Kidney (tissue), 14 donors: ENCODE measurements around the gene DUSP6. TPM values are rescaled to one million over a fixed set of nuclear protein-coding genes. Genes with fewer than 3 reads are reported as not detected.

Experiments used
- DNase-seq, 5 donors: peaks; one replicate each; pipeline ENCODE4 v3.0.0-alpha.2; 2013 to 2020
- FAIRE-seq: peaks from 2 replicates; lab custom pipeline; 2012; peaks lifted over from hg19 to GRCh38; lab: Jason Lieb, UNC
- H3K27ac ChIP-seq, 2 donors: one replicate each; pipeline ENCODE4 v1.7.0; 2013; ENCODE audit warnings: low read depth in 2 of 2, low read length in 2 of 2, inconsistent platforms in 1 of 2
- H3K27me3 ChIP-seq: one replicate; pipeline ENCODE4 v1.7.1; 2013; ENCODE audit warnings: low read length, inconsistent platforms; ENCODE audit not compliant: control insufficient read depth, insufficient read depth
- H3K36me3 ChIP-seq, 3 donors: one replicate each; pipeline versions ENCODE4 v1.7.0 to v1.7.1; 2013; ENCODE audit warnings: low read length in 3 of 3, control low read depth in 1 of 3, inconsistent platforms in 1 of 3; ENCODE audit not compliant: insufficient read depth in 3 of 3, control insufficient read depth in 2 of 3
- H3K4me1 ChIP-seq, 3 donors: one replicate each; pipeline versions ENCODE4 v1.7.0 to v1.7.1; 2013; ENCODE audit warnings: low read length in 3 of 3, inconsistent platforms in 1 of 3, low read depth in 1 of 3; ENCODE audit not compliant: control insufficient read depth in 2 of 3, insufficient read depth in 2 of 3
- H3K4me3 ChIP-seq, 3 donors: one replicate each; pipeline versions ENCODE4 v1.7.0 to v1.8.1; 2013; ENCODE audit warnings: low read length in 3 of 3, control low read depth in 1 of 3, inconsistent platforms in 1 of 3
- H3K9ac ChIP-seq, 3 donors: one replicate each; pipeline versions ENCODE4 v1.7.0 to v1.7.1; 2013; ENCODE audit warnings: low read length in 3 of 3, control low read depth in 1 of 3, inconsistent platforms in 1 of 3
- H3K9me3 ChIP-seq, 3 donors: one replicate each; pipeline versions ENCODE4 v1.7.0 to v1.7.1; 2013; ENCODE audit warnings: low read length in 3 of 3, control low read depth in 1 of 3, inconsistent platforms in 1 of 3; ENCODE audit not compliant: control insufficient read depth in 2 of 3, insufficient read depth in 1 of 3
- CTCF ChIP-seq: IDR thresholded peaks from 3 replicates; pipeline ENCODE4 v1.5.1; 2012; ENCODE audit warnings: mild to moderate bottlenecking, moderate library complexity, borderline replicate concordance; ENCODE audit not compliant: insufficient read depth; ENCODE audit errors: extremely low read depth
- intact Hi-C: fragments of 100-400 bp; cut with DNase I; formaldehyde crosslinking; loops from one replicate; pipeline ENCODE4 v1.11.1; 2022
- polyA plus RNA-seq: library from polyadenylated mRNA; stranded (reverse); fragments of 350-450 nt; fragmentation: Illumina TruSeq; extraction: RNeasy Lipid Tissue Mini Kit (QIAGEN cat#74804); gene quantifications from one replicate; pipeline ENCODE4 v1.2.3, GENCODE V29; 2014; ENCODE audit warnings: low read depth, low replicate concordance; ENCODE audit not compliant: insufficient read depth
- total RNA-seq: library from RNA; stranded (reverse); fragmentation: NEBNext Ultra II Directional; extraction: Animal tissue kit (Norgen Biotek cat#: 25700); gene quantifications from one replicate; pipeline ENCODE4 v1.2.1, GENCODE V29; 2021
- donor health status: control.
- donor health status: control.
- donor health status: control.
- donor health status: control.
- donor health status: control.
- donor health status: DM: yes; HTN: yes; CAD: no.
- donor health status: Normal renal cell carcinoma (clear cell type).

Gene DUSP6
- total and polyA plus RNA-seq, 2 donors from 2014 or later: 35.3 to 91.8 TPM

DNA sequence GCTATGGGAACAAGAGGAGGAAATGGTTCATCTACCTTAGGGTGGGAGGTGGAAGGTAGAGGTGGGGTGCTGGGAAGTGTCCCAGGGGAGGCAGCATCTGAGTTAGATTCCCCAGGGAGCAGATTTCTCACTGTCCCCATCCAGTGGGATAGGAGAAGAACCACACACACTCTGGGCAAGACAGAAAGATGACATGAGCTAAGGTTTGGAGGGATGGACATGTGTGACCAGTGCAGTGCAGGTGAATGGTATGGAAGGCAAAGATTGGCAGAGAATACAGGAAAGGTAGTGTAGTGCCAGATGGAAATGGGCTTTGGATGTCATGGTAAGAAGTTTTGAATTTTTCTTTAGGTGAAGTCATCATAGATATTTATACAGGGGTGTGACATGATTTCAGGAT lies 11.3 kb upstream of the DUSP6 start:
- Histone ChIP-seq H3K4me3 (no peak overlapping the region), H3K9me3 (no peaks in the 10 kb centered on the region), H3K4me1 (peaks cover 0 to 11% (median 6%) of the 10 kb centered on the region in 3 donors), H3K27me3 (no peaks in the 10 kb centered on the region), H3K27ac (peak overlapping the region in 1 of 2 donors; percentile 10), H3K36me3 (no peaks in the 10 kb centered on the region), H3K9ac (no peak overlapping the region)
- no peak for DNase-seq
- intact Hi-C loops: no loop called here
- TF ChIP-seq CTCF: no peak
- FAIRE-seq: no peak

GRCh38 chr12:89363084-89363483 lies 10.8 kb upstream of the DUSP6 start:
- Histone ChIP-seq H3K36me3 (no peaks in the 10 kb centered on the region), H3K27ac (peak overlapping the region; percentile 10 to 54), H3K27me3 (no peaks in the 10 kb centered on the region), H3K9ac (no peak overlapping the region), H3K9me3 (no peaks in the 10 kb centered on the region), H3K4me1 (peaks cover 0 to 7% (median 2%) of the 10 kb centered on the region in 3 donors), H3K4me3 (no peak overlapping the region)
- intact Hi-C loops: no loop called here
- TF ChIP-seq CTCF: no peak
- DNase-seq: no peak
- no peak for FAIRE-seq

DNA sequence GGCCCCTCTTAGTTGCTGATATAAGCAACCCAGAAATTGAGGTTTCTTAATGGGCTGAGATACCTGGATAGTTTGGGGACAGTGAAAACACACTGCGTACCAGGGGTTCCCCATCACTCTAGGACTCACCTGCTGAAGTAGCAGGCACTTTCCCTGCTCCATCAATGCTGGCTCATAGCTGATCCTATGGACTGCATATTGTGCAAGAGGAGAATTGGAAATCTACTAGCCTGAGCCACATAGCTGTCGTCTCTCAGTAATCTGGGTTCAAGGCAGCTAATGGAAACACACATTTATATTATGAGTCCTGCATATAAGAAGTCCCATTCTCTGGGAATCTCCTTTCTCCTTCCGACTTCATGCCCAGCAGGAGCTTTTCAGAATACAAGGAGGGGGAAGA lies 7.3 kb upstream of the DUSP6 start:
- DNase-seq: no peak
- Histone ChIP-seq H3K27me3 (no peaks in the 10 kb centered on the region), H3K4me1 (peaks cover 0 to 18% (median 11%) of the 10 kb centered on the region in 3 donors), H3K27ac (no peak overlapping the region), H3K9me3 (no peaks in the 10 kb centered on the region), H3K36me3 (no peaks in the 10 kb centered on the region), H3K4me3 (no peak overlapping the region), H3K9ac (no peak overlapping the region)
- FAIRE-seq: no peak
- intact Hi-C loops: no loop called here
- no peak for TF ChIP-seq CTCF

- no peaks in the 10 kb centered on the region for H3K36me3 ChIP-seq
- intact Hi-C loops: no loop called here
- H3K27me3 ChIP-seq: no peaks in the 10 kb centered on the region
- no peaks in the 10 kb centered on the region for H3K9me3 ChIP-seq
- no peak for FAIRE-seq
- no peak overlapping the region for H3K4me3 ChIP-seq
- no peak overlapping the region for H3K27ac ChIP-seq
- no peak for DNase-seq
- no peak for TF ChIP-seq CTCF
- H3K4me1 ChIP-seq: peaks cover 0 to 18% (median 11%) of the 10 kb centered on the region in 3 donors
- no peak overlapping the region for H3K9ac ChIP-seq
These were observed 6.5 kb upstream of the DUSP6 start for GRCh38 chr12:89358805-89359204.
